Hematopoietic multipotent progenitor cell treated with erythropoietin and hydrocortisone succinate and interleukin-3 and kit ligand, for 15 days (in vitro differentiated cells): ENCODE results near the gene PRRG2.

Experiments
- DNase-seq: peaks from one replicate; pipeline ENCODE4 v3.0.0-alpha.2; 2015; ENCODE audit warnings: low spot score

Gene PRRG2

DNA sequence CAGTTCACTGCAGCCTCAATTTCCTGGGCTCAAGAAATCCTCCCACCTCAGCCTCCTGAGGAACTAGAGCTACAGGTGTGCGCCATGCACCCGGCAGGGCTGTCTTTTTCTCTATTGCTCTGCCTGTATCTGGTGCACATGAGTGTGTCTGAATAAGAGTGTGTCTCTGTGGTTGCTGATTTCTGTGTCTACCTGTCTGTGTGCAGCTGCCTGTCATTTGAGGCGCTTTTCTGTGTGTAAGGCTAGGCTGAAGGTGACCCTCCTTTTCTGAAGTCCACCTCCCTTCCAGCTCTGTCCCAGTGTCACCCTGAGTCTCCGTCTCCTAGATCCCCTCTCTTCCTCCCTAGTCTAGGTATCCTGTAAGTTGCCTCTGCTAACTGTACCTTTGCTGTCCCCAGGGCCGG lies 8.4 kb downstream of the PRRG2 start:
- no peak for DNase-seq

DNA sequence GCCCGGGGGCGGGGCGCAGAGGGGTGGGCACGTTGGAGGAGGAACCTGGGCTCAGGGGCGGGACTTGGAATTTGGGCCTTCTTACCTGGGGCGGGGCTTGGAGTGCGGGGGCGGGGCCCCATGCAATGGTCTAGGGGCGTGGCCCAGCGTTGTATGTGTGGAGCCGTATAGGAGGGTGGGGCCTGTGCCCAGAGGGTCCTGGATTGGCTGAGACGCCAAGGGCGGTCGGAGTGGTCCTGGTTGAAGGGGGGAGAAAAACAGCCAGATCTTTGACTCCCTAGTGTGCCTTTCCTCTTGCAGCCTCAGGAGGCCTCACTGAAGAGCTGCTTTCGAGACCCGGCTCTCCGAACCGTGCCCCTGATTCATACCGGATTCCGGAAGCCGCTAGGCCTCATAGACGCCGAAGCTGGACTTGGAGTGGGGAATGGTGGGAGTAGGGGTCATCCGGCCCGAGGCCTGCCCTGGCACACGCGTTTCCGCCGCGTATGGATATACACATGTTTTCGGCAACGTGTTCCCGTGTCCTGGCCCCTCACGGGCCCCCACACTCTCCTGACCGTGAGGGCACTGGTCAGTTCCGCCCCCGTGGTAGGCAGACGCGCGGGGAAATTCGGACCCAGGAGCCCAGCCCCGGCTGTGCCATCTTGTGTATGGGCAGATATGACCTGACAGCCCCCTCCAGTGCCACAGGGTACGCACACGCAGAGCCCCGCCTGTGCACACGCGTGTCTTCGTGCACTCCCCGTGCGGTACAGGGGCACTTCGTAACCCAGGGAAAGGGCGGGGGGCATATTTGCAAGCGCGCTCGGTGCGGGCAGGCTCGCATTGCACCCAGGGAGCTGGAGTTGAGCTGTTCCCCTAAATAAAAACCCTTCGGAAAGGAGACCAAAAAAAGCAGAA lies 9.2 kb downstream of the PRRG2 start:
- peak; percentile 94 for DNase-seq

DNA sequence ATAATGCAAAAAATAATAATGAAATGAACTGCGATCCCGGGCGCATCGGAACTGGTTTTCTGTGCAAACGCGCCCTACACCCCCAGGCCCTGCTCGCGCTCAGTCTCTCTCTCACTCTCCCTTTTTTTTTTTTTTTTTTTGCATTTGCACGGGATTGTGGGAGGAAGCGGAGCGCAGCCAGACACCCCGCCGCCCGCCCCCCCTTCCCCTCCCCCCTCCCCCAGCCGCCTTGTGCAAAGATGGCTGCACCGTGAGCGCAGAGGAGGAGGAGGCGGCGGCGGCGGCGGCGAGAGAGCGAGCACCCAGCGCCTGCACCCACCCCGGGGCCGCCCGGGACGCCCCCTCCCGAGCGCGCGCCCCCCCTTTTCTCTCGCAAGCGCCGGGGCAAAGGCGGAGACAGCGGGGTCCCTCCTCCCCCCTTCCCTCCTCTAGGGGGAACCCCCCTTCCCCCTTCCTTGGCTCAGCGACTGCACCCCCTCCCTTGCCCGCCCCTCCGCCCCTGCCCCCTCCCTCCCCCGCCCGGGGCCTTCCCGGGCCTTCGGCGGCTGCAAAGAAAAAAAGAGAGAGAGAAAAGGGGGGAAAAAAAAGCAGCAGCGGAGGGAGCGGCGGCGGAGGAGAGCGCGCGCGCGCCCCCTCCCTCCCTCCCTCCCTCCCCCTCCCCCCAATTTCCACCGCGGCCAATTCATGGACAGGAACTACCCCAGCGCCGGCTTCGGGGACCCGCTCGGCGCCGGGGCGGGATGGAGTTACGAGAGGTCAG lies 10.0 kb downstream of the PRRG2 start, which contains the start of gene PRR12:
PRR12 (plus strand) TSS at position 212 of the 760 bp plus-strand sequence; CDS start at position 685, 473 bp downstream.
- peak; percentile 61 for DNase-seq

DNA sequence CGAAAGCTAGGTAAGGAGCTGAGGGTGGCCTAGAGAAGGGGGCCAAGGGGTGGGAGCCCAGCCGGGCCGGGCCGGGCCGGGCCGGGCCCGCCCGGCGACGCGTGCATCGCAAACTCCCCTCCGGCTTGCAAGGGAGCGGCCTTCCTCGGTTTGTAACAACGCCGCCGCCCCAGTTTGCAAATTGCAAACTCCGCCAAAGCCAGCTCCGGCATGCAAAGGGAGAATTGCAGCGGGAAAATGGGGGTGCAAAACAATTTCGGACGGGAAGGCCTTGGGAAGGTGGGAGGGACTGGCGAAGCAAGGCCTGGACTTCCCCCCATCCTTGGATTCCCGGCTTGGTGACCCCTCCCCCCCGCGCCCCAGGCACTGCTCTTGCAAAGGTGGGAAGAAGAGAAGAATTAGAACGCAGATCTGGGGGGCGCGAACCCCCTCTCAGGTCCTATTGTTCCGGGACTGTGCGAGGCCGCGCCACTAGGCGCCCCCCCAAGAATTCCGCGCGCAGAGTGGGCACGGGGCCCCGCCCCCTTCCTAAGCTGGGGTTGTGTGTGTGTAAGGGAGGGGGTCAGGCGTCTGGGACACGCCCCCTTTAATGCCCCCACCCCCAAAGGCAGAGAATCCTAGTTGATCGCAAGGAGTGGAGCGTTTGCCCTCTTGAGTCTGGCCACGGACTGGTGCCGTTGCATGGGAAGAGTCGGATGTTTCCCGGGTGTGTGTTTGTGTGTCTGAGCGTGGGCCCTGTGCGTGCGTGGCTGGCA lies 10.8 kb downstream of the PRRG2 start:
- DNase-seq = peak; percentile 40

DNA sequence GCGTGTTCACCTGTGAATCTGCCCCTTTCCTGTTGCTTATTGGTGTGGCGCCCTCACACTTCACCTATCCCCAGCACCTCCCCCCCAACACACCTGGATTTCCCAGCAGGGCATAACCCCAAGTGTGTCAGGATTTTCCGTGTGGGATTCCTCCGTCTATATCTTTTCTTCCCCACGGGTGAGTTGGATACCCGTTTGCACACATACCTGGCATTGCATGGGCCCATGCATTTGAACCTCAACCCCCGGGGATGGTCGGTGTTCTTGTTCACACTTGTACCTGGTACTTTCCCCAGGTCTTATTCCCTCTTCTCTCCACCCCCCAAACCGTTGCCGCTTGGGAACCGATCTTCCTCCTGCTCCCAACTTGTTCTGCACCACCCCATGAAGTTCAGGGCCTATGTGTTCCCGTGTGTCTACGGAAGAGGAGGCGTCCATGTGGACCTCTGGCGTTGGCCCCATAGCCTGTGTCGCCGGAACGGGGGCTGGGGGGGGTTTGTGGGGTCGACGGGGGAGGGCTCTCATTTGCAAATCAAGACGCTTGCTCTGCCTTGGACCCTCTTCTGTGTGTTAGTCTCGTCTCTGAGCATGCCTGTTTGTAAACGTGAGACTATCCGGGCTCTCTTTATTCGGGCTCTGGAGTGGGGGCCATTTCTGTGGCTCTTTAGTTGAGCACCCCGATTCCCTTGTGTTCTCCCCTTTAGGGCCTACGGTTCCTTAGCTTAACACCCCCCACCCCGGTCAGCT lies 11.5 kb downstream of the PRRG2 start:
- DNase-seq = peak; percentile 12

DNA sequence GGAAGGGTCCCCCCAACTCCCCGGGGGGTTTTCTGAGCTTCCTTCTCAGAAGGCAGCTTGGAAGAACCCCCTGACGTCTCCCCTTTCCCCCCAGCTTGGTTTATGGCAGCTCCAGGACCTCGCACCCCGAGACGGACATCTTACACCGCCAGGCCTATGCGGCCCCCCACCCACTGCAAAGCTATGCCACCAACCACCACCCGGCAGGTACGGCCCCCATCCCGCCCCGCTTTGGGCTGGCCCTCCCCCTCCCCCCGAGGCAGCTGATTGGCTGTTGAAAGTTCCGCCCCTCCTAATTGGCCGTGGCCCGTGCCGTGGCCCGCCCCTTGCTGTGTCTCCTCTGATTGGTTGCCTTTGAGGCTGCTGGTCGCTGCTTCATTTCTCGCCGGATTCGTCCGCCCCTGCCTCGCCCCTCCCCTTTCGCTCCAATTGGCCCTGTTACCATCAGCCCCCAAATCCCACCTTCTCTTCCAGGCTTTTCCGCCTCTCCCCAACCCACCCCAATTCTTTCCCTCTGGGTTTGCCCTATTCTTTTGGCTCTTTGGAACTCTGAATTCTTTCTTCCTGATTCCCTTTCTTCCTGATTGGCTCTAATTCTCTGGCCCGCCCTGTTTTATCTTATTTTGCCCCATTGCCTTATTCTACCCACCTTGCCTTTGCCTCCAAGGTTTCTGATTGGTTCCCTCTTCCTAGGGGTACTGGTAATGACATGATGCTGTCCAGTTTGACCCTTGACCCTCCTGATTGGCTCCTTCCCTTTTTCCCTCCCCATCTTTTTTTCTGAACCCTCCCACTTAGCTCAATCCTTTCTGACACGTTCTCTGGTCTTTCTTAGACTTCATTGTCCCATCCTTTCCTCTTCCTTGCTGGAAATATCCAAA lies 12.4 kb downstream of the PRRG2 start:
- peak; percentile 93 for DNase-seq

DNA sequence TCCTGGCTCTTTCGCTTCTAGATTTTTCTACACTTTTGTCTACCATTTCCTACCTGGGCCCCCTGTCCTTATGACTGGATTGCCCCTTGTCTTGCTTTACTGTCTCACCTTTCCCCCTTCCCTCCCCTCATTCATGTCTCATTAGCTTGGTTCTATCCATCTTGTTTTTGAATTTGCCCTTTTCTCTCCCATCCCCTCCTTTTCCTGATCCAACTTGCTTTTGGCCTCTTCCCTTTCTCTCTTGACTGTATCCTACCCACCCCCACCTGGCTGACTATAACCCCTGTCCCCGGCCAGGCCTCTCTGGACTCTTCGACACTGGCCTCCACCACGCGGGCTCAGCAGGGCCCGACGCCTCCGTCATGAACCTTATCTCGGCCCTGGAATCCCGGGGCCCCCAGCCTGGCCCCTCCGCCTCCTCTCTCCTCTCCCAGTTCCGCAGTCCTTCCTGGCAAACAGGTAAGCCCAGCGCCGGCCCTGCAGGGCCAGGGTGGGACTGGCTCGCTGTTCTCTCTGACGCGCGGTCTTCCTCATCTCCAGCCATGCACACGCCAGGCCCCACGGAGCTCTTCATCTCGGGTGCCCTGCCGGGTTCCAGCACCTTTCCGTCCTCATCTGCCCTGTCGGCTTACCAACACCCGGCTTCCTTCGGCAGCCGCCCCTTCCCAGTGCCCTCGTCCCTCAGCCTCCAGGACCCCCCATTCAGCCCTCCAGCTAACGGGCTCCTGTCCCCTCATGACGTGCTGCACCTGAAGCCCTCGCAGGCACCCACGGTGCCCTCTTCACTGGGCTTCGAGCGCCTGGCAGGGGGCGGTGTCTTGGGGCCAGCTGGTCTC lies 13.3 kb downstream of the PRRG2 start:
- no peak for DNase-seq

DNA sequence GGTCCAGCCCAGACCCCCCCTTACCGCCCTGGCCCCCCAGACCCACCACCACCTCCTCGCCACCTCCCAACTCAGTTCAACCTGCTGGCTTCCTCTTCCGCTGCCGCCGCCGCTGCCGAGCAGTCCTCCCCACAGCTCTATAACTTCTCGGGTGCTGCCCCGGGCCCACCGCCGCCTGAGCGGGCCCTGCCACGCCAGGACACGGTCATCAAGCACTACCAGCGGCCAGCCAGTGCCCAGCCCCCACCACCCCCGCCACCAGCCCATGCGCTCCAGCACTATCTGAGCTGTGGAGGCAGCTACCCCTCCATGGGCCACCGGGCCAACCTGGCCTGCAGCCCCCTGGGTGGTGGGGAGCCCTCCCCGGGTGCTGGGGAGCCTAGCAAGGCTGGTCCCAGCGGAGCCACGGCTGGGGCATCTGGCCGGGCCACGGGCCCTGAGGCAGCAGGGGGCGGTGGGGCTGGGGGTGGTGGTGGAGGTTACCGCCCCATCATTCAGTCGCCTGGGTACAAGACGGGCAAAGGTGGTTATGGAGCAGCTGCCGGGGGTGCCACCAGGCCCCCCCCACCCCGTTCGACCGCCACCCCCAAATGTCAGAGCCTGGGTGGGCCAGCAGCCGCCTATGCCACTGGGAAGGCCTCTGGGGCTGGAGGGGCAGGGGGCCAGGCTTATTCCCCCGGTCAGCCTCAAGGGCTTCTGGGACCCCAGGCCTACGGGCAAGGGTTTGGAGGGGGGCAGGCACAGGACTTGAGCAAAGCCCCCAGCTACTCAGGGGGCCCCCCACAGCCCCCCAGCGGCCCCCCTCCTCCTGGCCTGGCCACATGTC lies 14.1 kb downstream of the PRRG2 start:
- DNase-seq = no peak

DNA sequence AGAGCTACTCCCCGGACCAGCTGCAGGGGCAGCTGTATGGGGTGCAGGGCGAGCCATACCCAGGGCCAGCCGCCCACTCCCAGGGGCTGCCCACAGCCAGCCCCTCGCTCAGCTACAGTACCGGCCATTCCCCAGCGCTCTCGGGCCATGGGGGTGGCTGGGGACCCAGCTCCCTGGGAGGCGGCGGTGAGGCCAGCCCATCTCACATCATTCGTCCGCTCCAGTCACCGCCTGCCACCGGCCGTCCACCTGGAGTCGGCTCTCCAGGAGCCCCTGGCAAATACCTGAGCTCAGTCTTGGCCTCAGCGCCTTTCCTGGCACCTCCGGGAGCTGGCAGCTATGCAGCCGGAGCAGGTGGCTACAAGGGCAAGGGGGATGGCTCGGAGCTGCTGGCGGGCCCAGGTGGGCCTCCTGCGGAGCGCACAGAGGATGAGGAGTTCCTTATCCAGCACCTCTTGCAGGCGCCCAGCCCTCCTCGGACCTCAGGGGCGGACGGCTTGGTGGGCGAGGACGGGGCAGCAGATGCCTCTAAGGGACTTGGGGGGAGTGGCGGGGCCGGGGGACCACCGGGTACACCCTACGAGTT lies 14.8 kb downstream of the PRRG2 start:
- DNase-seq = no peak

DNA sequence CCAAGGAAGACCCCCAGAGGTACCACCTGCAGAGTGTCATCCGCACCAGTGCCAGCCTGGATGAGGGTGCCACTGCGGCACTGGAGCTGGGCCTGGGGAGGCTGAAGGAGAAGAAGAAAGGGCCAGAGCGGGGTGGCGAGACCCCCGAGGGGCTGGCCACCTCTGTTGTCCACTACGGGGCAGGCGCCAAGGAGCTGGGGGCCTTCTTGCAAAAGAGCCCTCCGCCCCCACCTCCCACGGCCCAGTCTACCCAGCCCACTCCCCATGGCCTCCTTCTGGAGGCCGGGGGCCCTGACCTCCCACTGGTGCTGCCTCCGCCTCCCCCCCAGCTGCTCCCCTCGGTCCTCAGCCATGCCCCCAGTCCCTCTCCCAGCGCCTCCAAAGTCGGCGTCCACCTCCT lies 15.3 kb downstream of the PRRG2 start:
- DNase-seq = no peak

DNA sequence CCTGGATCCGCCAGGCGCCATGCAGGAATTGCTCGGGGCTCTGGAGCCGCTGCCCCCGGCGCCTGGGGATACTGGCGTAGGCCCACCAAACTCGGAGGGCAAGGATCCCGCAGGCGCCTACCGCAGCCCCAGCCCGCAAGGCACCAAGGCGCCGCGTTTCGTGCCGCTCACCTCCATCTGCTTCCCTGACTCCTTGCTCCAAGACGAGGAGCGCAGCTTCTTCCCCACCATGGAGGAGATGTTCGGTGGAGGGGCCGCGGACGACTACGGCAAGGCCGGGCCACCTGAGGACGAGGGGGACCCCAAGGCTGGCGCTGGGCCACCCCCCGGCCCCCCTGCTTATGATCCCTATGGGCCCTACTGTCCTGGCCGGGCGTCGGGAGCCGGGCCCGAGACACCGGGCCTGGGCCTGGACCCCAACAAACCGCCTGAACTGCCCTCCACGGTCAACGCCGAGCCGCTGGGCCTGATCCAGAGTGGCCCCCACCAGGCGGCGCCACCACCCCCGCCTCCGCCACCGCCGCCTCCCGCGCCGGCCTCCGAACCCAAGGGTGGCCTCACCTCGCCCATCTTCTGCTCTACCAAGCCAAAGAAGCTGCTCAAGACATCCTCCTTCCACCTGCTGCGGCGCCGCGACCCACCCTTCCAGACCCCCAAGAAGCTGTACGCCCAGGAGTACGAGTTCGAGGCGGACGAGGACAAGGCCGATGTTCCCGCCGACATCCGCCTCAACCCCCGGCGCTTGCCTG lies 16.0 kb downstream of the PRRG2 start:
- DNase-seq = no peak

DNA sequence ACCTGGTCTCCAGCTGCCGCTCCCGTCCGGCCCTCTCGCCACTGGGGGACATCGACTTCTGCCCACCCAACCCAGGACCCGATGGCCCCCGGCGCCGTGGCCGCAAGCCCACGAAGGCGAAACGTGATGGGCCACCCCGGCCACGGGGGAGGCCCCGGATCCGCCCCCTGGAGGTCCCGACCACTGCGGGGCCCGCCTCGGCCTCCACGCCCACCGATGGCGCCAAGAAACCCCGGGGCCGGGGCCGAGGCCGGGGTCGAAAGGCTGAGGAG lies 16.5 kb downstream of the PRRG2 start:
- DNase-seq = no peak

DNA sequence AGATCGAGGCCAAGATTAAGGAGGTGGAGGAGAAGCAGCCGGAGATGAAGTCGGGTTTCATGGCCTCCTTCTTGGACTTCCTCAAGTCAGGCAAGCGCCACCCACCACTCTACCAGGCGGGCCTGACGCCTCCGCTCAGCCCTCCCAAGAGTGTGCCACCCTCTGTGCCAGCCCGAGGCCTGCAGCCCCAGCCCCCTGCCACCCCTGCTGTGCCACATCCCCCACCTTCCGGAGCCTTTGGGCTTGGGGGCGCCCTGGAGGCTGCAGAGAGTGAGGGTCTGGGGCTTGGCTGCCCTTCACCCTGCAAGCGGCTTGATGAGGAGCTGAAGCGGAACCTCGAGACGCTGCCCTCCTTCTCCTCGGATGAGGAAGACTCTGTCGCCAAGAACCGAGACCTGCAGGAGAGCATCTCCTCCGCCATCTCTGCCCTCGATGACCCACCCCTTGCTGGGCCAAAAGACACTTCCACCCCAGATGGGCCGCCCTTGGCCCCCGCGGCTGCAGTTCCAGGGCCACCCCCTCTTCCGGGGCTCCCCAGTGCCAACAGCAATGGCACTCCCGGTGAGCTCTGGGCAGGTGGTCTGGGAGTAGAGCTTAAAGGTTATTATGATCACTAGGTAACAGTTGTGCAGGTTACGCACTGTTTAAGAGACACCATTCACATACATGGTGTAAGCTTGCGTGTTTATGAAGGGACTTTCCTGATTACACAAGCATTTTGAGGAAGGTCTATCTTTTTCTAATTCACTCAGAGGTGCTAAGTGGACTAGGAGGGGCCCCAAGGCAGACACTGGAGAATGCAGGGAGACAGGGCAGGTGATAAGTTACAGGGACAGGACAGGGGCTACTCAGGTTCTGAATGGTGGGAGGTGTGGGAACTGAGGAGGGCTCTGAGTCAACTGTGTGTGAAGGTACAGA lies 18.5 kb downstream of the PRRG2 start:
- DNase-seq = no peak

DNA sequence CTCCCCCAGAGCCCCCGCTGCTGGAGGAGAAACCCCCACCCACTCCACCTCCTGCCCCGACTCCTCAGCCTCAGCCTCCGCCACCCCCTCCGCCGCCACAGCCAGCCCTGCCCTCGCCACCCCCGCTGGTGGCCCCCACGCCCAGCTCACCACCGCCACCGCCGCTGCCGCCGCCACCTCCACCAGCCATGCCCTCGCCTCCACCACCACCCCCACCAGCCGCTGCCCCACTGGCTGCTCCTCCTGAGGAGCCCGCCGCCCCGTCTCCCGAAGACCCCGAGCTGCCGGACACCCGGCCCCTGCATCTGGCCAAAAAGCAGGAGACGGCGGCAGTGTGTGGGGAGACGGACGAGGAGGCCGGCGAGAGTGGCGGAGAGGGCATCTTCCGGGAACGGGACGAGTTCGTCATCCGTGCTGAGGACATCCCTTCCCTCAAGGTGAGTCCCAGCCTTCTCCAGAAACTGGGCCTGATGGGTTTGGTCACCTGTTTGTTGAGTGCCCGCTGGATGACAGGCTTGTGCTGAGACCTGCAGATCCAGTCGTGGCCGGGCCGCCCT lies 20.4 kb downstream of the PRRG2 start:
- DNase-seq = no peak

DNA sequence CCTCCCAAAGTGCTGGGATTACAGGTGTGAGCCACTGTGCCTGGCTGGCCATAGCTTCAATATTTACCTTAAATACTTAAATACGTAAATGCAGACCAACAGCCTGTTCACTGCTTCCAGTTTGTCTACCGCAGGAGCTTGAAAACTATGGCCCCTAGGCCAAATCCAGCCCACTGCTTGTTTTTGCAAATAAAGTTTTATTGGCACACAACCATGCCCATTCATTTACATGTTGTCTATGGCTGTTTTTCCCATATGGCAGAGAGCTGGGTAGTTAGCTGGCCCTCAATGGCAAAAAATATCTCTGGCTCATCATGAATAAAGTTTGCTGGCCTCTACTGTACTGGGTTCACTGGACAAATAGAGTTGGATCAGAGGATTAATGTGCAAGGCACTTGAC lies 21.7 kb downstream of the PRRG2 start:
- DNase-seq = no peak

DNA sequence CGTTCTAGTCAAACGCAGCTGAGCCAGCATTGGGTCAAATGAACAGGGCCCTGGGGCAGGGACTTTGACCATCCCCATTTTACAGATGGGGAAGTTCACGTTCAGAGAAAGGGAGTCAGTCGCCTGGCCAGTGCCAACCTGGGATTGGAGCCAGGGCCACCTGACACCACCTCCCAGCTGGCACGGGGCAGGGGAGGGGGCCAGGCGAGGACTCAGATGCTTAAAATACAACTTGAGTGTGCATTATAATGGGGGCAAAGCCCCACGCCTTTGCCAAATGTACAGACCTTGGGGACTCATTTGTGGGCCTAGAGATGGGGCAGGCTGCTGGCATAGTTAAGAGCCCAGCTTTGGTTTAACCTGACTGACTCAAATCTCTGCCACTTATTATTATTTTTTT lies 24.5 kb downstream of the PRRG2 start:
- DNase-seq = no peak
